SK-N-MC (cell line): Measurements from ENCODE around the gene DHRS7C.

Experiments used
- EZH2 ChIP-seq: fragments of 200-600 bp; sonication (generic); IDR thresholded peaks from one replicate; pipeline ENCODE4 v1.6.1; 2017; ENCODE audit warnings: antibody characterized with exemption
- POLR2AphosphoS5 ChIP-seq: IDR thresholded peaks from 2 replicates; pipeline ENCODE4 v1.6.1; 2012; ENCODE audit warnings: mild to moderate bottlenecking, low read depth, low read length, borderline replicate concordance

DNA sequence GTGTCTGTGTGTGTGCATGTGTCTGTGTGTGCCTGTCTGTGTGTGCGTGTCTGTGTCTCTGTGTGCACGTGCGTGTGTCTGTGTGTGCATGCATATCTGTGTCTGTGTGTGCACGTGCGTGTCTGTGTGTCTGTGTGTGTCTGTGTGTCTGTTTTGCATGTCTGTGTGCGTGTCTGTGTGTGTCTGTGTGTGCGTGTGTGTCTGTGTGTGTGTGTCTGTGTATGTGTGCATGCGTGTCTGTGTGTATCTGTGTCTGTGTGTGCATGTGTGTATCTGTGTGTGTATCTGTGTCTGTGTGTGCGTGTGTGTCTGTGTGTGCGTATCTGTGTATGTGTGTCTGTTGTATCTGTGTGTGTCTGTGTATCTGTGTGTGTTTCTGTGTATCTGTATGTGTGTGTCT lies 25.1 kb upstream of the DHRS7C start:
- TF ChIP-seq POLR2AphosphoS5 (no peak), EZH2 (no peak)
